HepG2 (cell line): Measurements from ENCODE around the gene PRTN3. TPM values are rescaled to one million over a fixed set of nuclear protein-coding genes. Genes with fewer than 3 reads are reported as not detected.
A peak's percentile ranks its signal among the peaks of the same experiment; 100 is the strongest.

ENCODE experiments used
- EED ChIP-seq: sonication (generic); formaldehyde crosslinking; IDR thresholded peaks from 2 replicates; pipeline ENCODE4 v1.5.0; 2020; ENCODE audit warnings: mild to moderate bottlenecking, missing genetic modification reagents
- FOXA1 ChIP-seq, 2 experiments: fragments of 450-650 bp in 1 of 2; sonication (generic) in 1 of 2; formaldehyde crosslinking in 1 of 2; IDR thresholded peaks; 2 replicates each; pipeline versions ENCODE4 v1.4.0 to v1.6.1; 2016 to 2020; ENCODE audit warnings: missing genetic modification reagents in 1 of 2
- GMEB2 ChIP-seq: IDR thresholded peaks from 2 replicates; pipeline ENCODE4 v1.6.1; 2016; ENCODE audit warnings: missing biosample characterization, missing genetic modification reagents, low read depth
- HBP1 ChIP-seq: IDR thresholded peaks from 2 replicates; pipeline ENCODE4 v1.6.1; 2016; ENCODE audit warnings: low read depth, control low read depth
- KDM5A ChIP-seq: fragments of 200-600 bp; sonication (generic); IDR thresholded peaks from 2 replicates; pipeline ENCODE4 v1.7.0; 2018; ENCODE audit warnings: antibody characterized with exemption, mild to moderate bottlenecking, low read length, borderline replicate concordance
- KMT2A ChIP-seq: sonication (generic); formaldehyde crosslinking; IDR thresholded peaks from 2 replicates; pipeline ENCODE4 v1.4.0; 2020; ENCODE audit warnings: missing genetic modification reagents
- MAZ ChIP-seq, 2 experiments: sonication (generic) in 1 of 2; formaldehyde crosslinking in 1 of 2; IDR thresholded peaks; 2 replicates each; pipeline versions ENCODE4 v1.5.0 to v1.6.1; 2012 to 2020; ENCODE audit warnings: low read depth in 2 of 2, mild to moderate bottlenecking in 2 of 2, borderline replicate concordance in 1 of 2, improper control_type of control experiment in 1 of 2, low read length in 1 of 2, missing genetic modification reagents in 1 of 2, moderate library complexity in 1 of 2
- PRDM10 ChIP-seq: sonication (generic); formaldehyde crosslinking; IDR thresholded peaks from 2 replicates; pipeline ENCODE4 v1.4.0; 2020; ENCODE audit warnings: low read depth, missing genetic modification reagents
- ZBTB33 ChIP-seq: sonication (generic); formaldehyde crosslinking; IDR thresholded peaks from 2 replicates; pipeline ENCODE4 v1.4.0; 2020; ENCODE audit warnings: missing genetic modification reagents
- ZBTB34 ChIP-seq: sonication (generic); formaldehyde crosslinking; IDR thresholded peaks from 2 replicates; pipeline ENCODE4 v1.8.0; 2022; ENCODE audit warnings: mild to moderate bottlenecking, missing genetic modification reagents
- ZBTB38 ChIP-seq: sonication (generic); formaldehyde crosslinking; IDR thresholded peaks from 2 replicates; pipeline ENCODE4 v1.5.1; 2020; ENCODE audit warnings: mild to moderate bottlenecking, missing genetic modification reagents
- ZC3H13 ChIP-seq: sonication (generic); formaldehyde crosslinking; IDR thresholded peaks from 2 replicates; pipeline ENCODE4 v1.8.1; 2023; ENCODE audit warnings: mild to moderate bottlenecking, missing genetic modification reagents, moderate library complexity
- ZNF367 ChIP-seq: sonication (generic); formaldehyde crosslinking; IDR thresholded peaks from 2 replicates; pipeline ENCODE4 v1.4.0; 2020; ENCODE audit warnings: missing genetic modification reagents, borderline replicate concordance
- ZNF446 ChIP-seq: sonication (generic); formaldehyde crosslinking; IDR thresholded peaks from 2 replicates; pipeline ENCODE4 v1.5.0; 2020; ENCODE audit warnings: mild to moderate bottlenecking, missing genetic modification reagents
- ZNF639 ChIP-seq: conservative IDR thresholded peaks from 2 replicates; pipeline ENCODE4 v1.6.1; 2018; ENCODE audit warnings: missing genetic modification reagents
- ZZZ3 ChIP-seq: sonication (generic); formaldehyde crosslinking; IDR thresholded peaks from 2 replicates; pipeline ENCODE4 v1.4.0; 2020; ENCODE audit warnings: missing genetic modification reagents, mild to moderate bottlenecking, borderline replicate concordance
- polyA plus RNA-seq, 8 experiments: library from polyadenylated mRNA; depleted of rRNA in 3 of 8; stranded (reverse) in 7 of 8; unstranded in 1 of 8; fragments of >200 nt; fragmentation: Illumina TruSeq in 4 of 8; extraction: Trizol in 4 of 8; gene quantifications; 2 replicates each; pipeline versions ENCODE4 v1.2.1 to v1.2.3, GENCODE V29; 2011 to 2016; ENCODE audit warnings: low read depth in 4 of 8, missing spikeins in 1 of 8, mixed read lengths in 1 of 8; ENCODE audit not compliant: insufficient read depth in 1 of 8
- total RNA-seq, 5 experiments: library from RNA; depleted of rRNA; stranded (reverse); fragments of >200 nt; fragmentation: Illumina TruSeq; extraction: Trizol; gene quantifications; 2 replicates each; pipeline ENCODE4 v1.2.3, GENCODE V29; 2016; ENCODE audit warnings: low read depth in 1 of 5

PRTN3 gene
- total and polyA plus RNA-seq, 2 of the 13 experiments (the other 11 are each of a cell fraction or from before 2014, with no cell fraction given) = not detected

- TF ChIP-seq ZBTB33 (CRISPR knock-in tag) (no peak), ZBTB38 (CRISPR knock-in tag) (no peak), ZZZ3 (CRISPR knock-in tag) (no peak), MAZ (IDR thresholded peaks at IDR 0.05; ENCODE audit: borderline replicate concordance, low read depth, low read length) (no peak), MAZ (CRISPR knock-in tag; IDR thresholded peaks at IDR 0.05; ENCODE audit: low read depth) (no peak), FOXA1 (IDR thresholded peaks at IDR 0.05) (no peak), FOXA1 (CRISPR knock-in tag; IDR thresholded peaks at IDR 0.05) (peak; percentile 51; the same call in 1 of the 2 replicates), ZNF446 (CRISPR knock-in tag) (no peak), ZNF639 (CRISPR knock-in tag) (no peak), KMT2A (0 out of 2 replicates have a peak, but pooled peaks have one; percentile 41), ZBTB34 (CRISPR knock-in tag) (no peak), HBP1 (CRISPR knock-in tag) (no peak), EED (CRISPR knock-in tag) (no peak), PRDM10 (CRISPR knock-in tag) (0 out of 2 replicates have a peak, but pooled peaks have one; percentile 22), GMEB2 (CRISPR knock-in tag) (no peak), ZC3H13 (no peak), KDM5A (no peak), ZNF367 (CRISPR knock-in tag) (no peak)
Observed at GRCh38 chr19:800360-801029, 40.3 kb upstream of the PRTN3 start (continued).
